ENCODE results near the gene PKN2.

- TF ChIP-seq CTCF (IDR thresholded peaks at IDR 0.05) (no peak), POLR2A (IDR thresholded peaks at IDR 0.05) (no peak)
Measured at GRCh38 chr1:88825721-88826120, 141.6 kb downstream of the PKN2 start.

All from transverse colon (tissue), 3 donors.